ENCODE results near the gene TRMT2A.

TRMT2A gene

DNA sequence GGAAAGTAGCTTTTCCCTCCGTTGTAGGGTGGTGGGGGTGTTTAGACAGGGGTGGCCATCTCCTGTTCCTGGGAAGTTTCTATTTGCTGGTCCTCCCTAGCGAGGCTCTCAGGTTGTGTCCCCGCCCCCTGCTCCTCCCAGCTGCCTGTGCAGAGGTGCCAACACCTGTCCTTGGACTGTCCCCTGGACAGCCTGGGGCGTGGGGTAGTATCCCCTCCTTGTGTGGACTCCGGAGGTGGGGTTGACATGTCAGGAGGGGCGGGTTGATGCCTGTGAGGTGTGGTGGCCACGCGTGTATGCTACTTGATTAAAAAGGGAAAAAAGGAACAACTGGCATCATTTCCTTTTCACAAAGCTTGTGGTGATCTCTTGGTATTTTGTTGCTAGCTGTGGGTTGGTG, 15.4 kb downstream of the TRMT2A start:
- FAIRE-seq = no peak
- TF ChIP-seq POU2F2 (IDR thresholded peaks at IDR 0.05; ENCODE audit: low read depth, low read length) (no peak), POLR2AphosphoS5 (IDR thresholded peaks at IDR 0.05; ENCODE audit: low read depth, low read length) (no peak), TAF1 (IDR thresholded peaks at IDR 0.05; ENCODE audit: low read depth, low read length) (no peak), PAX5 (IDR thresholded peaks at IDR 0.05; ENCODE audit: insufficient read depth, low read length, severe bottlenecking) (no peak), POLR2A (IDR thresholded peaks at IDR 0.05; ENCODE audit: low read depth, low read length) (no peak), SPI1 (IDR thresholded peaks at IDR 0.05; ENCODE audit: low read depth, low read length) (no peak)
- DNase-seq (ENCODE audit: insufficient read length, low spot score) = no peak

DNA sequence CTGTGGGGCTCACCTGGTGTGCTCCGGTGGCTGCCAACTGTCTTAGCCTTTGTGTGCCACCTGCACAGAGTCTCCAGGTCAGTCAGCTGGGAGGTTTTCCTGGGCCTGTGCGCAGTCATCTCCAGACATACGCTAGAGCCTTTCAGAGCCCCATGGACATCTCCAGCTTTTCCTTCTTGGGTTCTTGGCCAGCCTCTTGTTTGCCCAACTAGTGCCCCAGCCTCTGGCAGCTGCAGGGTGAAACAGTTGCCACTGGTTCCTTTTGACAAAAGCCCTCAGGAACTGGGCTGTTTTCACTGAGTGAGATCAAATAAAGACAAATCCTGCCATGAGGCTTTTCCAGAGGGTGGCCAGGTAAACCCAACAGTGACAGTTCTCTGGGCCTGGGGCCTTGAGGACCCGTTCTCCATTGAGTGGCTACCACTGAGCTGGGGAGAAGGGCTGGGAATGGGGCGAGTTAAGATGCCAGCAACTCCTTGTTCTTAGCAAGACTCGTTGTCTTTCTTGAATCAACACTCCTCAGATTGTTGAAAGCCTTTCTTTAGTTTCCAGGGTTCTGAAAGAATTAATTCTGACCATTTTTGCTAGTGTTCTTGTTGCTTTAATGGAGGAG, 17.8 kb downstream of the TRMT2A start:
- TF ChIP-seq POLR2A (IDR thresholded peaks at IDR 0.05; ENCODE audit: low read depth, low read length) = no peak
- no peak for DNase-seq (ENCODE audit: insufficient read length, low spot score)
- no peak for FAIRE-seq

DNA sequence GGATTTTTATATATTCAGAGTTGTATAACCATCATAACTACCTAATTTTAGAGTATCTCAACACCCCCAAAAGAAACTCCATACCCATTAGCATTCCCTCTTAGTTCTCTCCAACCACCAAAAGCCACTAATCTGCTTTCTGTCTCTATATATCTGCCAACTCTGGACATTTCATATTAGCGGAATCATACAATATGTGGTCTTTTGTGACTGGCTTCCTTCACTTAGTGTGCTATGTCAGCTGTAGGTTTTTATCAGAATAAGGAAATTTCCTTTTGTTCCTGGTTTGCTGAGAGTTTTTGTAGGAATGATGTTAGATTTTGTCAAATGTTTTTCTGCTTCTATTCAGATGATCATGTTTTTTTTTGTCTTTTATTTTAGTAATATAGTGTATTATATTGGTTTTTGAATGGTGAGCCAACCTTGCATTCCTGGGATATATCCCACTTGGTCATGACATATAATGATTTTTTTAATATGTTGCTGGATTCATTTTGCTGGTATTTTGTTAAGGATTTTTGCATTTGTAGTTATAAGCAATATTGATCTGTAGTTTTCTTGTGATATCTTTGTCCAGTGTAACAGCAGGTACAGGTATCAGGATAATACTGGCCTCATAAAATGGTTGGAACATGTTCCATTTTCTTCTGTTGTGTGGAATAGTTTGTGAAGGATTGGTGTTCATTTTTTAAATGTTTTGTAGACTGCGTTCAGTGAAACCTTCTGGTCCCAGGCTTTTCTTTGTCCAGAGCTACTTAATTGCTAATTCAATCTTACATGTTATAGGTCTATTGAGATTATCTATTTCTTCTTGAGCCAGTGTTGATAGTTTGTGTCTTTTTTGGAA, 20.2 kb downstream of the TRMT2A start:
- DNase-seq (ENCODE audit: insufficient read length, low spot score) (no peak), FAIRE-seq (no peak)
- no peak for TF ChIP-seq TAF1 (IDR thresholded peaks at IDR 0.05; ENCODE audit: low read depth, low read length)
- no peak for TF ChIP-seq SPI1 (IDR thresholded peaks at IDR 0.05; ENCODE audit: low read depth, low read length)

DNA sequence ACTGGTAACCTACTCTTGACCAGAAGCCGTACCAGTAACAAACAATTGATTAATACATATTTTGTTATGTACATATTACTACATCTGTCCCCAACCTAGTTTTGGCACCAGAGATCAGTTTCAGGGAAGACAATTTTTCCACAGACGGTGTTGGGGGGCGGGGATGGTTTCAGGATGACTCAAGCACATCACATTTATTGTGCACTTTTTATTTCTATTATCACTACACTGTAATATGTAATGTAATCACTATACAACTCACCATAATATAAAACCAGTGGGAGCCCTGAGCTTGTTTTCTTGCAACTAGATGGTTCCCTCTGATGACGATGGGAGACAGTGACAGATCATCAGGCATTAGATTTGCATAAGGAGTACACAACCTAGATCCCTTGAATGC, 21.5 kb downstream of the TRMT2A start:
- FAIRE-seq = no peak
- no peak for TF ChIP-seq POLR2A (IDR thresholded peaks at IDR 0.05; ENCODE audit: low read depth, low read length)
- no peak for TF ChIP-seq PAX5 (IDR thresholded peaks at IDR 0.05; ENCODE audit: insufficient read depth, low read length, severe bottlenecking)
- no peak for TF ChIP-seq POU2F2 (IDR thresholded peaks at IDR 0.05; ENCODE audit: low read depth, low read length)
- TF ChIP-seq POLR2AphosphoS5 (IDR thresholded peaks at IDR 0.05; ENCODE audit: low read depth, low read length) = no peak
- no peak for TF ChIP-seq SPI1 (IDR thresholded peaks at IDR 0.05; ENCODE audit: low read depth, low read length)
- TF ChIP-seq TAF1 (IDR thresholded peaks at IDR 0.05; ENCODE audit: low read depth, low read length) = no peak
- no peak for DNase-seq (ENCODE audit: insufficient read length, low spot score)

DNA sequence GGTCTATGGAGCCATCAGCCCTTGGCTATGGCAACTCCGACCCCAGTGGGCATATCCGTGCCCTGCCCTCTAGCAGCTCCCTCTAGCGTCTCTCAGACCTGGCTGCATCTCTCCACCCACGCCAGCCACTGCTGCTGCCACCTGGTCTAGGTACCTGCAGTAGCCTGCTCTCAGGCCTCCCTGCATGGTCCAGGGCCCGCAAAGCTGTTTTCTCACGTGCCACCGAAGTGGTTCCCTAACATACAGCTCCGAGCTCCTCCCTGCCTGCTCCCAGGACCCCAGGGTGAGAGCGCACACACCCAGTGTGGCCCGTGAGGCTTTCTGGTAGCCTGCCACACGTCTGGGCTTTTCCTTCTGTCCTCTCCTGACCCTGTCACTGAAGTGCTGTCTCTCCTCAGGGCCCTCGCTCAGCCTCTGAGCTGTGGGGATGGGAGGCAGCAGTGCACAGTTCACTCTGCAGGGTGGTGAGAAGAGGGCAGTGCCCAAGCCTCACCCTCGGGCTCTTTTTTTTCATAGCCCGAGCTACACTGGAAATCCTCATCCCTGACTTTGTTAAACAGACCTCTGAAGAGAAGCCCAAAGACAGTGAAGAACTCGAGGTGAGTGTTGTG, 22.7 kb downstream of the TRMT2A start:
- FAIRE-seq (no peak), DNase-seq (ENCODE audit: insufficient read length, low spot score) (no peak)
- TF ChIP-seq POU2F2 (IDR thresholded peaks at IDR 0.05; ENCODE audit: low read depth, low read length) = no peak
- no peak for TF ChIP-seq SPI1 (IDR thresholded peaks at IDR 0.05; ENCODE audit: low read depth, low read length)
- TF ChIP-seq POLR2A (IDR thresholded peaks at IDR 0.05; ENCODE audit: low read depth, low read length) = no peak
- no peak for TF ChIP-seq PAX5 (IDR thresholded peaks at IDR 0.05; ENCODE audit: insufficient read depth, low read length, severe bottlenecking)
- no peak for TF ChIP-seq TAF1 (IDR thresholded peaks at IDR 0.05; ENCODE audit: low read depth, low read length)
- TF ChIP-seq POLR2AphosphoS5 (IDR thresholded peaks at IDR 0.05; ENCODE audit: low read depth, low read length) = no peak

DNA sequence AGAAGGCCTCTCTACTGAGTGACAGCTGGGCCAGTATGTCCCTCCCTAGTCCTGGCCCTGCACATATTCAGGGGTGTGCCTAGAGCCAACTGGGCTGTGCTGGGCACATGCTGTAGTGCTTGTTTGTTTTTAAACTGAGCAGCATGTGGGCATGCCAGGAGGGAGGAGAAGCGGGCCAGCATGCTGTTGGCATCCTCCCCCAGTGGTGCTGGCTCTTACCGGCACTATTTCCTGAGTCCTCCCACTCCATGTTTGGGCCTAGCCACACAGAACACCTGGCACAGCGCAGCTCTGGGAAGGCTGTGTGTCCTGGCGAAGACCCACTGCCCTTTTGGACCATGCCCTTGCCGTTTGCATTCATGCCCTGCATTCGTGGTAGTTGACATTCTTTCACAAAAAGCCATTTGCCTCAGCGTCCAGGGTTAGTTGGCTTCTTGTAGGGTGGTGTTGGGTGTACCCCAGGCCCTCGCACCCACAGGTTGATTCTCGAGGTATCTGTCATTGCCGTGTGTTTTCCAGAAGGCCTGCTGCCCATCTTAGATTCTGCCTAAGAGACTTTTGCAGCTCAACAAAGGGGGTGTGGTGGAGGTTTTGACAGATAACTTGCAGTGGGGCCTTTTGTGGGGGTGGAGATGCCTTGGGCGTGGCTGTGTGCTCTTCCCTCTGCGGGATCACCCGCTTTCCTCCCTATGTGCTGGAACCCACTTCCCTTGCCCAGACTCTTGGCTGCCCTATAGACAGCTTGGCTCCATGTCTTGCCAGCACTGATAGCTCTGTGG, 23.4 kb downstream of the TRMT2A start:
- DNase-seq (ENCODE audit: insufficient read length, low spot score) (no peak), FAIRE-seq (no peak)
- no peak for TF ChIP-seq PAX5 (IDR thresholded peaks at IDR 0.05; ENCODE audit: insufficient read depth, low read length, severe bottlenecking)
- no peak for TF ChIP-seq TAF1 (IDR thresholded peaks at IDR 0.05; ENCODE audit: low read depth, low read length)
- no peak for TF ChIP-seq POLR2A (IDR thresholded peaks at IDR 0.05; ENCODE audit: low read depth, low read length)
- TF ChIP-seq SPI1 (IDR thresholded peaks at IDR 0.05; ENCODE audit: low read depth, low read length) = no peak
- TF ChIP-seq POU2F2 (IDR thresholded peaks at IDR 0.05; ENCODE audit: low read depth, low read length) = no peak
- no peak for TF ChIP-seq POLR2AphosphoS5 (IDR thresholded peaks at IDR 0.05; ENCODE audit: low read depth, low read length)

DNA sequence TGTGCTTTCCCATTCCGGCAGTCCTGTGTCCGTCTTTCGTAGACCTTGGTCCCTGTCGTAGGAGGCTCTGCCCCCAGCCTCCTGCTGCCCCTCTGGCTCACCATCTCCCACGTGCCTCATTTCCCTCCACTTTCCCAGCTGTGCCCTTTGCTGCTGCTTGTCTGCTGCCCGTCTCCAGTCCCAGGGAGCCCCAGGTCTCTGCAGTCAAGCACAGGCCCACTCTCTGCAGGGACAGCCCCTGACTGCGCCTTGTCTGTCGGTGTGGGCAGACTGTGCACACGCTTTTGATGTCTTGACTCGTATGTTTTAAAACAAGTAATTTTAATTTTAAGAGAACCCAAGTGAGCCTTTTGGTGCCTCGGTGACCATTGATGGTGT, 24.6 kb downstream of the TRMT2A start:
- no peak for FAIRE-seq
- TF ChIP-seq SPI1 (IDR thresholded peaks at IDR 0.05; ENCODE audit: low read depth, low read length) (no peak), POU2F2 (IDR thresholded peaks at IDR 0.05; ENCODE audit: low read depth, low read length) (no peak), PAX5 (IDR thresholded peaks at IDR 0.05; ENCODE audit: insufficient read depth, low read length, severe bottlenecking) (no peak)
- no peak for DNase-seq (ENCODE audit: insufficient read length, low spot score)

DNA sequence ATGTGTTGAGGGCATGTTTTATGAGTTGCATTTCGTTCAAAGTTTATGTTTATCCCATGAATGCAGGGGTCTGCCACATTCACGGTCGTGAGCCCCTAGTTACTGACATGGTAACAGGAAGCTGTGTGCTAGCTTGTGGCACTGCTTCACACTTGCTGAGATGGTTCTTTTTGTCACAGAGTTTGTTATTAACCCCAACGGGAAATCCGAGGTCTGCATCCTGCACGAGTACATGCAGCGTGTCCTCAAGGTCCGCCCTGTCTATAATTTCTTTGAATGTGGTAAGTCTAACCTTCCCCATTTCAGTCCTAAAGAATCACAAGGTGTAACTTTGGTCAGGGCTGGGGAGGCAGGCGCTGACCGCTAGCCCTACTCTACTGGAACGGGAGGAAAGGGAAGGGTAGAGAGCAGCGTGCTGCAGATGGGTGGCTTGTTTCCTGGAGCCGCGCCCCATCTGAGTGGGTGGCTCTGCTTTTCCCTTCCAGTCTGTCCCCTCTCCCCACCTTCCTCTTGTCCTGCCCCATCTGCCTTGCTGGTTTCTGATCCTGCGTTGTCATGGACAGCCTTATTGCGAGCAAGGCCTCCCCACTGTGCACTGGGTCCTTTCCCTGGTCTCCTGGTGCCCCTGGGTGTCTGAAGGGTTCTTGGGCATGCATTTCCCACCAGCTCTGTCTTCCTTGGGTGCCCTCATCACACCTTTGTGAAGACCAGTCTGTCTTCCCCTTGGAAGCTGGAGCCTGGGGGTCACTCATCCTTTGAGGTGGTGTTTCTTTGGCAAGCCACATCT, 25.1 kb downstream of the TRMT2A start:
- FAIRE-seq (no peak), DNase-seq (ENCODE audit: insufficient read length, low spot score) (no peak)
- TF ChIP-seq PAX5 (IDR thresholded peaks at IDR 0.05; ENCODE audit: insufficient read depth, low read length, severe bottlenecking) (no peak), POLR2A (IDR thresholded peaks at IDR 0.05; ENCODE audit: low read depth, low read length) (no peak), SPI1 (IDR thresholded peaks at IDR 0.05; ENCODE audit: low read depth, low read length) (no peak), POLR2AphosphoS5 (IDR thresholded peaks at IDR 0.05; ENCODE audit: low read depth, low read length) (no peak)

DNA sequence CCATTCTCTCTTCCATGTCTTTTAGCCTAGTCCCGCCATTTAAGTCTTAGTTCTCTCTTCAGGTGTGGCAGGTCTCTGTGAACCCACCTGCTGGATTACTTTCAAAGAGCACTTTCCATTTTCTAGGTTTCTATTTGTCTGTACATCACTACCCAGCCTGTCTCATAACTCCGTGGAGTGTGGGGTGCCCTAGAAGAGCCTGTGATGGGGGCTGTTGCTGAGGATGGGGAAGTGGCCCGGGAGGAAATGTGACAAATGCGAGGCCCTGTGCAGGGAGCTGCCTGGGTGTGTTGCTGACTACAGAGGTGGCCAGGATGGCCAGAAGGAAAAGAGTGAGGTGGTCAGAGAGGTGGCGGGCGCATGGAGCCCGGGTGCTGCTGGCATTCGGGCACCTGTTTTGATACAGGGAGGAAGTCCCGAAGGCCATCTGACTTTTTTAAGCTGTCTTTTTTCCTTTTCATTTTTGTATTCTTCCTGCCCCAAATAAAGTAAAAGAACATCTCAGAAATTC, 26.2 kb downstream of the TRMT2A start:
- no peak for DNase-seq (ENCODE audit: insufficient read length, low spot score)
- no peak for TF ChIP-seq POU2F2 (IDR thresholded peaks at IDR 0.05; ENCODE audit: low read depth, low read length)
- no peak for TF ChIP-seq TAF1 (IDR thresholded peaks at IDR 0.05; ENCODE audit: low read depth, low read length)
- no peak for TF ChIP-seq POLR2A (IDR thresholded peaks at IDR 0.05; ENCODE audit: low read depth, low read length)
- TF ChIP-seq POLR2AphosphoS5 (IDR thresholded peaks at IDR 0.05; ENCODE audit: low read depth, low read length) = no peak
- TF ChIP-seq PAX5 (IDR thresholded peaks at IDR 0.05; ENCODE audit: insufficient read depth, low read length, severe bottlenecking) = no peak
- TF ChIP-seq SPI1 (IDR thresholded peaks at IDR 0.05; ENCODE audit: low read depth, low read length) = no peak

More for the DNA sequence above, 26.2 kb downstream of the TRMT2A start:
- FAIRE-seq = no peak

All from GM12891 (cell line).